Muscle layer of colon (tissue), 2 donors: Measurements from ENCODE around the gene MFAP4.
A peak's percentile ranks its signal among the peaks of the same experiment; 100 is the strongest.

ENCODE experiments used
- H3K27ac ChIP-seq: one replicate; pipeline ENCODE4 v1.7.0; 2013; ENCODE audit warnings: low read depth, mild to moderate bottlenecking, low read length, moderate library complexity
- H3K27me3 ChIP-seq, 2 donors: one replicate each; pipeline ENCODE4 v1.7.0; 2013; ENCODE audit warnings: low read length in 2 of 2, mild to moderate bottlenecking in 2 of 2; ENCODE audit not compliant: insufficient read depth in 2 of 2, control insufficient read depth in 1 of 2
- H3K36me3 ChIP-seq: one replicate; pipeline ENCODE4 v1.7.0; 2013; ENCODE audit warnings: mild to moderate bottlenecking, low read length; ENCODE audit not compliant: insufficient read depth
- H3K4me1 ChIP-seq: one replicate; pipeline ENCODE4 v1.7.0; 2013; ENCODE audit warnings: mild to moderate bottlenecking, low read length; ENCODE audit not compliant: insufficient read depth
- H3K4me3 ChIP-seq, 2 donors: one replicate each; pipeline ENCODE4 v1.7.0; 2013; ENCODE audit warnings: low read length in 2 of 2, low read depth in 1 of 2, mild to moderate bottlenecking in 1 of 2, moderate library complexity in 1 of 2
- H3K9ac ChIP-seq: one replicate; pipeline ENCODE4 v1.7.0; 2013; ENCODE audit warnings: low read length
- H3K9me3 ChIP-seq: one replicate; pipeline ENCODE4 v1.7.0; 2013; ENCODE audit warnings: mild to moderate bottlenecking, low read length
- donor health status: abdominal sarcoma.
- donor health status: Adenocarcinoma of cecum.

Gene MFAP4

GRCh38 chr17:19391432-19391831, 4.4 kb upstream of the MFAP4 start:
- Histone ChIP-seq H3K36me3 (no peaks in the 10 kb centered on the region), H3K27ac (no peak overlapping the region), H3K9ac (no peak overlapping the region), H3K4me1 (peaks cover 37% of the 10 kb centered on the region), H3K9me3 (no peaks in the 10 kb centered on the region), H3K27me3 (no peaks in the 10 kb centered on the region), H3K4me3 (no peak overlapping the region)

GRCh38 chr17:19390951-19391350, 4.0 kb upstream of the MFAP4 start:
- Histone ChIP-seq H3K4me1 (peaks cover 42% of the 10 kb centered on the region), H3K4me3 (no peak overlapping the region), H3K27ac (no peak overlapping the region), H3K27me3 (no peaks in the 10 kb centered on the region), H3K9ac (no peak overlapping the region), H3K9me3 (no peaks in the 10 kb centered on the region), H3K36me3 (no peaks in the 10 kb centered on the region)

GRCh38 chr17:19388791-19389785, 2.1 kb upstream of the MFAP4 start:
- Histone ChIP-seq H3K4me1 (peaks cover 59% of the 10 kb centered on the region), H3K9me3 (no peaks in the 10 kb centered on the region), H3K36me3 (peaks cover 4% of the 10 kb centered on the region), H3K27ac (peak overlapping the region; percentile 100), H3K27me3 (no peaks in the 10 kb centered on the region), H3K4me3 (no peak overlapping the region), H3K9ac (no peak overlapping the region)

DNA sequence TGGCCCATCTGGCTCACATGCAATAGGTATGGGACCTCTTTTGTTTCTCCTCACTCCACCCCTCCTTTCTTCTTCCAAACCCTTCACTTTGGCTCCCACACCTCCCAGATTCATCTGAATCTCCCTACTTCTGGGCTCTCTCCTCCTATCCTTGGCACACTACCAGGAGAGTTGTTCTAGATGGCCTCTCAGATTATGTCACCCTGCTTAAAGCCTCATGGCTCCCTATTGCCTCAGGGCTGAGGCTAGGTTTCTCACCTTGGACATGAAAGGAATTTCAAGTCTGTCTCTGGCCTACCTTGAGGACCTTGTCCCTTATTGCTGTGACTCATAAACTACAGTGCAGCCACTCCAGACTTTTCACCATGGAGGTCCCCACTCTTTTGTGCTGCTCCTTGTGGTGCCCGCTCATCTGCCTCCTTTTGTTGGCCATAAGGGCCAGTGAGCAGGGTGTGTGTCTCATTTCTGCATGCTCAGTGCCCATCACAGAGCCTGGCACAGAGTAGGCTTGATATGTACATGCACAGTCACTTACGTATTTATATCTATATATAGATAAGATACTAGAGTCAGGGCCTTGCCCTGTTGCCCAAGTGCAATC, 1.0 kb upstream of the MFAP4 start:
- Histone ChIP-seq H3K36me3 (peaks cover 11% of the 10 kb centered on the region), H3K9me3 (no peaks in the 10 kb centered on the region), H3K4me1 (peaks cover 67% of the 10 kb centered on the region), H3K27ac (peak overlapping the region; percentile 100), H3K27me3 (no peaks in the 10 kb centered on the region), H3K9ac (peak overlapping the region; percentile 42), H3K4me3 (no peak overlapping the region)

DNA sequence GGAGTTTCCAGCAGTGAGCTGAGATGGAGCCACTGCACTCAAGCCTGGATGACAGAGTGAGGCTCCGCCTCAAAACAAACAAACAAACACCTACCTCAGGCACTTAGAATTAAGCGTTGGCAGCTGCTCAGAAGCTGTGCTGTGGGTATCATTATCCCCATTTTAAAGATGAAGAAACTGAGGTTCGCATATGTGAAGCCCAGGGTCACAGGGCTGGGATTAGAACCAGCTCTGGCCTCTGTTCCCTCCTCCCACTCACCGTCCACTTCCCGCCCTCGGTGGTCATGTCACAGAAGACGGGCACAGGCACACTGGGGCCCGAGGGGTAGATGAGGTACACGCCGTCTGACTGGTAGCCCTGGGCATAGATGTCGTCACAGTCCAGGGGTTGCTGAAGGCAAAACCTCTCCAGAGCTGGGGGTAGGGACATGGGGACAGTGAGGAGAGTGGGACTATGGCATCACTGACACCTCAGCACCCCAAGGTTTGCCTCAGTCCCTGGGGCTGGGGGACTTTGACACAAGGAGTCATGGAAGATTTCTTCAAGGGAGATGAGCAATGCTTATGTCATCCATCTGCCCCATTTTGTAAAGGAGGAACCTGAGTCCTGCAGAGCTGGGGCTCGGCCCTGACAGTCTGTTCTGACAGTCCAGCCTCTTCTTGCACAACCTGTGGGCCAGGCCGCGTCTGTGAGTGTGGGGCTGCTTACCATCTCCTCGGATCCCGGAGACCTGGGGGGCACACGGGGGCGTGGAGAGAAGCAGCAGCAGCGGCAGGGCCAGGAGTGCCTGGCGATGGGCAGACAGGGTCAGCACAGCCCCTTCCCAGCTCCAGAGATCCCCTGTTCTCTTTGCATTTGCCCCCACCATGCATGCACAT, 700 bp downstream of the MFAP4 start:
- peak overlapping the region; percentile 100 for H3K27ac ChIP-seq
- H3K4me3 ChIP-seq: peak overlapping the region; percentile 60 to 69
- H3K4me1 ChIP-seq: peaks cover 64% of the 10 kb centered on the region
- no peaks in the 10 kb centered on the region for H3K27me3 ChIP-seq
- H3K9ac ChIP-seq: peak overlapping the region; percentile 55
- H3K36me3 ChIP-seq: peaks cover 24% of the 10 kb centered on the region
- no peaks in the 10 kb centered on the region for H3K9me3 ChIP-seq

DNA sequence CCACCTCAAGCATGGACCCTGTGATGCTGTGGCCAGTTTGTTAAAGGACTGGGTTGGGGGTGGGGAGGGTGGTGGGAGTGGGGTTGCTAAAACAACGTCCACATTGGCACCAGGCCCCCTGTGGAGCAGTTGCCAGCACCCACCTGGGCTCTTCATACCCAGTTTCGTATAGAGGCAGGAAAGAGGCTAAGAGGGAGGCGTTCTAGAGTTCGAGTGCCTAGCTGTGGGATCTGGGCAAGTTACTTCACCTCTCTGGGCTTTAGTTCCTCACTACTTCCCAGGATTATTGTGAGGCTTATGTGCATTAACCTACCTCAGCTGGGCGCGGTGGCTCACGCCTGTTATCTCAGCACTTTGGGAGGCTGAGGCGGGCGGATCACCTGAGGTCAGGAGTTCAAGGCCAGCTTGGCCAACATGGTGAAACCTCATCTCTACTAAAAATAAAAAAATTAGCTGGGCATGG, 1.4 kb downstream of the MFAP4 start:
- peak overlapping the region; percentile 55 for H3K9ac ChIP-seq
- H3K27me3 ChIP-seq: no peaks in the 10 kb centered on the region
- H3K27ac ChIP-seq: peak overlapping the region; percentile 100
- peaks cover 66% of the 10 kb centered on the region for H3K4me1 ChIP-seq
- no peaks in the 10 kb centered on the region for H3K9me3 ChIP-seq
- H3K36me3 ChIP-seq: peaks cover 31% of the 10 kb centered on the region
- H3K4me3 ChIP-seq: peak overlapping the region; percentile 45 to 69

- H3K4me3 ChIP-seq: peak overlapping the region in 1 of 2 donors; percentile 45
- H3K27ac ChIP-seq: peak overlapping the region; percentile 100
Observed at GRCh38 chr17:19384723-19385391, 2.1 kb downstream of the MFAP4 start.

DNA sequence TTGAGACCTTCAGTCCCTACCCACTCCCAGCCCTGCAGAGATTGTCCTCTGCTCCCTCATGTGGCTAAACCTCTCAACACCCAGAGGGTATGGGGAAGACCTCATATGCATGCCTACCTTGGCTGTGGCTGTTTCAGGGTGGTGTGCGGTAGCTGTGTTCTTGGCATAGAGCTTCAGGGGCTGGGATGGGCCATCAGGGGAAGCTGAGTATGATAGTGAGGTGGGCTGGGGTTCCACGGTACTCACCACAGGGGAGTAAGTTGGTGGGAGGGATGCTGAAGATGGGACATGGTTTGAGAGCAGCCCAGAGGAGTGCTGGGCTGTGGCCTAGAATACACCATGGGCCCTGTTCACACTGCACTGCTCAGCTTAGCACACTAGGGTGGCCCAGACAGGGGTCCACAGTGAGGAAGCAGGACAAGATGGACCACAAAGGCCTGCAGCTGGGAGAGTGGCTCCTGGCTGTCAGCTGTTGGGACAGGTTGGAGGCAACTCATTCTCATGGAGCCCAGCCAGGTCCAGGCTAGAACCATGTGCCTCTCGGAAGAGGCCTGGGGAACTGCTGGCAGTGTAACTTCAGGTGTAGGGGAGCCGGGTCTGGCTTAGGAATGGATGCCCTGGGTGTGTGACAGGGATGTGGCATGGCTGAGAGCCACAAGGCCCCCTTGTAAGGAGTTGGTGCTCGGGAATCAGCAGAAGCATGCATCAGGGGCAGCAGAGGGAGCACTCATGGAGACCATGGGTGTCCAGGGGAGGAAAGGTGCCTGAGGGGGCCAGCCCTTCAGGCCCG, 3.1 kb downstream of the MFAP4 start:
- peaks cover 75% of the 10 kb centered on the region for H3K4me1 ChIP-seq
- peaks cover 42% of the 10 kb centered on the region for H3K36me3 ChIP-seq
- H3K4me3 ChIP-seq: peak overlapping the region in 1 of 2 donors; percentile 28
- no peaks in the 10 kb centered on the region for H3K27me3 ChIP-seq
- no peak overlapping the region for H3K9ac ChIP-seq
- peak overlapping the region; percentile 100 for H3K27ac ChIP-seq
- H3K9me3 ChIP-seq: no peaks in the 10 kb centered on the region

More at GRCh38 chr17:19384723-19385391, 2.1 kb downstream of the MFAP4 start:
- Histone ChIP-seq H3K9me3 (no peaks in the 10 kb centered on the region), H3K9ac (peak overlapping the region; percentile 55), H3K4me1 (peaks cover 73% of the 10 kb centered on the region), H3K36me3 (peaks cover 38% of the 10 kb centered on the region), H3K27me3 (no peaks in the 10 kb centered on the region)

GRCh38 chr17:19382531-19383444, 4.2 kb downstream of the MFAP4 start:
- Histone ChIP-seq H3K9me3 (no peaks in the 10 kb centered on the region), H3K9ac (no peak overlapping the region), H3K4me3 (no peak overlapping the region), H3K4me1 (peaks cover 67% of the 10 kb centered on the region), H3K27me3 (no peaks in the 10 kb centered on the region), H3K36me3 (peaks cover 42% of the 10 kb centered on the region), H3K27ac (peak overlapping the region; percentile 63)
